Bone marrow (tissue), 2 donors: ENCODE measurements around the gene TANC1.
"Not testable (repeated sequence)": the region's sequence is repeated elsewhere in the genome, so short reads cannot be mapped to it uniquely, and the experiment has no call there.

ENCODE experiments used
- DNase-seq, 2 donors: peaks; one replicate each; lab custom pipeline; 2025; lab: John Stamatoyannopoulos, UW

The TANC1 gene

DNA sequence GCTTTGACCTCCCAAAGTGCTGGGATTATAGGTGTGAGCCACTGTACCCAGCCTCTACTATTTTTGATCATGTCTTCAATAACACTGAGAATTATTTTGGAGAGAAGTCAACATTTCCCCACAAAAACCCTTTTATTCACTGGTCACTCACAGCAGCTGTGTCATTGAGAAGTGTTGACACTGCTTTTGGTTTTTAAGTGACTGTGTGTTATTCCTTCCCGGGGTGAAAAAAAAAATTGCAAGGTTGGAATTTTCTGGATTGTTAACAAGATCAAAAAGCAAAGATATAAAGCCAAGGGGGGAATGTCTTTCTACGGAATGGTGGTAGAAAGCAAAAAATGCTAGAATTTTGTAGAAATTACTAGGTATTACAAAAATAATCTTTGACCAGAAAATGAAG is 61.5 kb downstream of the TANC1 start:
- DNase-seq: no peak

DNA sequence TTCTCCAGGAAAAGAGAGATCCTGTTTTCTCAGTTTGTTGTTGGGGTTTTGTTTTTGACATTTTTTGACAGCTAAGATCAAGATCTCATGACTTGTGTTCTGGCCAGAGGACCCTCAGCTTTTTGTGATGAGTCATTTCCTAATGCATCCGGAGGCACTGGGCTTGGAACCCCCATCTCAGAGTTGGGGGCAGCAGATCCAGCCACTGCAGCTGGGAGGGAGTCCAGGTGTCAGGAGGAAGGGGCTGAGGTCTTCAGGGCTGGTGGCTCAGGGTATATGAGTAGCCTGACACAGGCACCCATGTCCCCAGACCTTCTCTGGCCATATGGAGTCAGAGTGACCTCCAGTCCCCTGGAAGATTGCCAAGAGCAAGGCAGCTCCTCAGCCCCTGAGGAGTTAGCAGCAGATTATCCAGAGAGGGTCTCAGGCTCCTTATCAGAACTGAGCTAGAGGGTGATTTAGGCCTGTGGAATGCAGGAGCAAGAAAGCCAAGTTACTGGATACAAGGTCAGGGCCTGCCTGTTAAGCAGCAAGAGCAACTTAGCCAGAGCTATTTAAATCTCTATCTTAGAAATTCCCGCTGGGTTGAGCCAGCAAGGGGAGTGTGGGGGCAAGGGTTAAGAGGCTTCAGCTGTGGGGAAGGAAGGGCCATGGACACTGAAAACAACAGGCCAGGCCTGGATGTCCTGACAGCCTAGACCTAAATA is 62.4 kb downstream of the TANC1 start:
- no peak for DNase-seq

DNA sequence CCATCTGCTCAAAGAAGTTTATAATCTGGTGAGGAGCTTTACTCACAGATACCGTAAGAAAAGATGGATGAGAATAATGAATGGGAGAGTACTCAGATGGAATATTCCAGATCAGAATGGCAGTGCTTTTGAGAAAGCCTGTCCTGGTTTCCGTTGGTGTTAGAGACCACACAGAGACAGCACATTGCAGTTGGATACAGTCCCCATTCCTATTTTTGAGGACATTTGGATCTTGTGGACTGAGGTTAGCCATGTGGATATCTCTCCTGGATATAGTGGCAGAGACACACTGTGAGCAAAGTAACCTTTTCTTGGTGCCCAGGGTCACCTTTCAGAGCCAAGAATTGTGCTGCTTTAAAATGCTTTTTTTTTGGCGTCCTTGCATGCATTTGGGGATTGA is 63.7 kb downstream of the TANC1 start:
- DNase-seq: no peak

DNA sequence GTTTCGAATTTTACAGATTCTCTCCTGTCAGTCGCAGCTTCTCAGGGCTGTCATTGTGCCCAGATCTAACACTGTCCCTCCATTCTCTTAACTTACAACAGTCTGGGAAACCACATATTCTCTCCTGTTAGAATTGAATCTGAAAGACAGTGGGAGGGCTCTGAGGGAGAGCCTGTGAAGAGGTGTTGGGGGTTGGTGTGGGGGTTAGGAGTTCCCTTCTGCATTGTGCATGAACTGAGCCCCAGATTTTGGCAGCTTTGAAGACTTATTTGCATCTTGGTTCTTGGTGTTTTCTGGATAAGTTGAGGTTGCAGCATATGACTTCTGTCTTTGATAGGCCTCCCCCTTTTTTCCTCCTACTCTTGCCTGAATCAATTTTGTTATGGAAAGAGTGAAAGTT is 64.1 kb downstream of the TANC1 start:
- no peak for DNase-seq

DNA sequence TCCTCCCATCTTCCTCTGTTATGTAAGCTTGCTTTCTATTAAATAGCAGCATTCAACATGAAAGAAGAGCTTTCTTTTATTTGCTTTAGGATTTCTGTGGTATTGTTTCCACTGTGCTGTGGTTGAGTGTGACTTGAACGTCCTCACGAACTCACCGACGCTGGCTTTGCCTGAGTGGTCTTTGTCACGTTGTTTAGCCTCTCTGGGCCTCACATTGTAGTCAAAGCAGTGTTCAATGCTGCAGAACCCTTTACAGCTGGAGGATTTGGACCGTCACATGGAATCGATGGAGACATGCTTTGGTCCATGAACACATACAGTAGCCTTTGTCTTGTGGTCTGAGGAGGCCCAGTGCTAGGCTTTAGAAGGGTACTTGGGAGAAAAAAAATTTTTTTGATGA is 66.3 kb downstream of the TANC1 start:
- no peak for DNase-seq

- no peak for DNase-seq
These were observed 67.5 kb downstream of the TANC1 start for GRCh38 chr2:159035790-159036411.

GRCh38 chr2:159036461-159036860 is 68.0 kb downstream of the TANC1 start:
- DNase-seq: not testable (repeated sequence)

GRCh38 chr2:159041328-159041727 is 72.9 kb downstream of the TANC1 start:
- DNase-seq: not testable (repeated sequence)

DNA sequence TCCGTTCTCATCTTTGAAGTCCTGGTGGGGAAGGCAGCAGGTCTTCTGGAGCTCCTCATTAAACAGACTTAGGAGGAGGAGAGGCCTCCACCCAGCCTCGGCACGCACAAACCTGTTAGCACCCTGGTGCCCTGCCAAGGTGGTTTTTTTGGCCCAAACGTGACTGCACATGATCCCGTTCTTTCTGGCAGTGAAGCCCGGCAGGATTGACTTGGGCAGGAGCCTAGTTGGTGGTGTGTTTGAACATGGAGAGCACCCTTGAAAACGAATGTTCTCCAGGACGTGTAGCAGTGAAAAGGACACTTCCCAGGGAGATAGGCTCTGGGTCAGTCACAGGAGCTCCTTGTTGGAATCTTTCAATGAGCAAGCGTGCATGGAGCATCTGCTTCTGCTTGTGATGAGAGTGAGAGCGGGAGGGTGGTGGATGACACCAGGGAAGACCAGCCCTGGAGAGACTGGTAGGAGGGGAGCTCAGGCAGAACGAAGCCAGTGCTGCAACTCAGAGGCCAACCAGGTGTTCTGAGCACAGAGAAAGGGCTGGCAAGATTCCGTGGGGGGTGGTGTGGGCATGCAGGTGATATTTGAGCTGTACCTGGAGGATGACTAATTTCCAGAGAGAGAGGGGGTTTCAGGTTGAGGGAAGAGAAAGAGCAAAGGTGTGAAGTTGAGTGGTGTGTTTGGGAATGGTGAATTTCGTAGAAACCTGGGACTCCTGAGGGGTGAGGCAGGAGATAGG is 73.8 kb downstream of the TANC1 start:
- no peak for DNase-seq

GRCh38 chr2:159043710-159044109 is 75.3 kb downstream of the TANC1 start:
- DNase-seq: no peak

DNA sequence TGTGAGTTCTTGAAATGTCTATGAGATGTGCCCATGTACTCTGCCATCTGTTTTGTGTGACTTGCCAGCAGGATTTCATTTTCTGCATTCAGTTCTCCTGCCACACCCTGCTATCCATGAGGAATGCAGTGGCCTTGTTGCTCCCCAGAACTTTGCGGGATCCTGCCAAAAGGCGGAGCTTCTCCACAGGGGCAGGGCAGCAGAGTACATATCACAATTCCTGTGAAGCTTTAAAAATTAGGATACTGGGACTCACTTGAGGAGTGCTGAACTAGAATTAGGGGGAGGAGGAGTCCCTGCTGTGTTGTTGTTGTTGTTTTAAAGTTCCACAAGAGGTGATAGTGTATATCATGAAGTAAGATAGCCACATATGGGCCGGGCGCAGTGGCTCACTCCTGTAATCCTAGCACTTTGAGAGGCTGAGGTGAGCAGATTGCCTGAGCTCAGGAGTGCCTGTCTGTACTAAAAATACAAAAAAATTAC is 76.4 kb downstream of the TANC1 start:
- DNase-seq: no peak

- no peak for DNase-seq
These were observed 77.4 kb downstream of the TANC1 start for GRCh38 chr2:159045545-159046454.

- no peak for DNase-seq
These were observed 78.5 kb downstream of the TANC1 start for GRCh38 chr2:159046966-159047365.

DNA sequence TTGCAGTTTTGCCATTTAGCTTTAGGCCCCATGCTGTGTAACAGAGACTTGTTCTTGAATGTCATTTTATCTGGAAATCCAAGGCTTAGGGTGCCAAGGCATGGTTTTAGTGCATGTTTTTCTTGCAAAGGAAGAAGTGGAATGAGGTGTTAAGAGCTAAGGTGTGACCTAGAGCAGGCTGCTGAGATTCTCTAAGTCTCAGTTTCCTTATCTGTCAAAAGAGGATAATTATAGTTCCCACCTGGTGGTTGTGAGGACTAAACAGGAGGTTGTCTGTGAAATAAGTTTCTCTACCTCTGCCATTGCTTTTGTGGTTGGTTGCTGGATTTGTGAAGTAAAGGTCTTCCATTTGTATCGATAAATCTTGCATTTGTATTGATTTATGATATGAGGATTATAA is 82.0 kb downstream of the TANC1 start:
- DNase-seq: no peak

DNA sequence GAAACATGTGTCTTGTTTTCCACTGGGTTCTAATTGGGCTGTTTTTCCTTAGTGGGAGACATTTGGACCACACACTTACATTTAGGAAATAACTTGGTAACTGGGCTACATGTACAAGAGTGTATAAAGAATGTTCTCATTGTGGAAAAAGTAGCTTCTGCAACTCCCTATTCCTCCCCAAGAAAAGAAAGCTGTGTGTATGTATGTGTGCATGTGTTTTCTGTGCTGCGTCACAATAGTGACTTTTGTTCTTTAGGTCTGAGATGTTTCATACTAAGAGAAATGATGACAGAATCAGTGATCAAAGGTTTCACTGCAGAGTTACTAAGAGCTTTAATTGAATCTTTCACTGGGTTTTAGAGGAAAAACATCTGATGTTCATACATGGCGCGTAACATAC is 82.7 kb downstream of the TANC1 start:
- DNase-seq: no peak

DNA sequence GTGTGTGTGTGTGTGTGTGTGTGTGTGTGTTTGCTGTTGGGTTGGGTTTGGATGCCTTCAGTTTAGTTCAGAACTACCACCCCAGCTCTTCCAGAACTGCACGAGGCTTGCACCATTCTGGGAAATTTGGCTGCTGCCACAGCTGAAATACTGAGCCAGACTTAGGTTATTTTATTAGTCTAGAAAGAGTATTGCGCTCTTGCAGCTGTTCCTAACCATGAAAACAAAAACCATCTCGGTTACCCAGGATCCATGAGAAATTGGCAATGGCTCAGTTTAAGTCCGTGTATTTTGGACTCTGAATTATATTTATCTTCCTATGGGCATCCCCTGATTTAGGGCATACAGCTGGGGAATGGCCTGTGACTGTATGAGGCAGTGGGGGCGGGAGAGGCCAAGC is 83.2 kb downstream of the TANC1 start:
- DNase-seq: no peak

GRCh38 chr2:159052157-159052601 is 83.7 kb downstream of the TANC1 start:
- DNase-seq: no peak

DNA sequence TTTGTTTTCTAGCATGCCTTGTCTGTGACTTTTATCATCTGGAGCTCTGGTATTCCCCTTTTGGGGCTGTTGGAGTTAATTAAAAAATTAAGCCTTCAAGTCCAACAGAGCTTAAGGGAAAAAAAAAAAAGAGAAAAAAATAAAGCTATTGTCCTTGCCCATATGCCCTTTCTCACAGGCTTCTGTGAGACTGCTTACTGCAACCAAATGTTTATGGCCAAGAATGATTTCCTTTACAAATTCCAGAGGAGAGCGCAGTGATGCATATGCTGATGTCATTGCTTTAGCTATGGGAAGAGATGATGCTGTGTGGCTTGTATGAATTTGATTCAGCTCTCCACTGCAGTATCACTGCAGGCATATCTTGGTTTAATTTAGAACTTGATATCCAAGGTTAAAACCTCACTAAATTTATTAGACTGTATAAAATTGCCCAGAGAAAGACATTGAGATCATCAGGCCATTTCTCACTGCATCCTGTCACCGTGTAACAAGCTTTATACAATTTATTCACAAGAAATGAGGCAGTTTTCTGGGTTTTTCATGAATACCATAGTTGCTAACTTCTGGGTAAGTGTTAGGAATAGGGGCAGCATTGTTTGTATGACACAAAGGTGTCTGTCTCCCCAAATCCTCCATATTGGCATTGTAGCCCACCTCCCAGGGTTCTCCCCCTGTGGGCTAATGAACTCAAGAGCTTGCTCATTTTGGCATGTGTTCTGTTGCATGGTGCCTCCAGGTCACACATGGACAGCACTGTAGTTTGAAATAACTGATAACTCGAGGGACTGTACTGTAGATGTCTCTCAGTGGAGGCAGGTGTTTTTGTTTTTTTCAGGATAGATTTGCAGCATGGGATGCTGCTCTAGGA is 85.0 kb downstream of the TANC1 start:
- no peak for DNase-seq

- DNase-seq: no peak
These were observed 85.5 kb downstream of the TANC1 start for GRCh38 chr2:159054032-159054334.

- DNase-seq: no peak
These were observed 86.5 kb downstream of the TANC1 start for GRCh38 chr2:159054985-159055384.

DNA sequence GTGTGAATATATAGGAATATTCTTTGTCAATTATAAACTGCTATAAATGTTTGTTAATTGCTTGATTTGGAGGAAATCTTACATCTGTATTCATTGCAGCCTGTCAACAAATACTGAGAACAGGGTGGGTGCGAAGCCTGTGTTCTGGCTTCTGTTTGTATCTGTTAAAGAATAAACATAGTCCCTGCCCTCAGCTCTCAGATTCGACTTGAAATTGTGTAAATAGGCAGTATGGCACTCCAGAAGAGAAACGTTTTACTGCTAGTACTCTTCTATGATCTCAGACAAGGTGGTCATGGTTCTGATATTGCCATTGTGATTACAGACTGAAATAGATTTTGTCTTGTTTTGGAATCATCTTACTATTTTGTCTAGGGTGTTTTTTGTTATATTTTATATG is 92.1 kb downstream of the TANC1 start:
- DNase-seq: no peak
